IPS DF 6.9 (cell line): Measurements from ENCODE around the gene RANBP3.

Experiments used
- DNase-seq: peaks from one replicate; pipeline ENCODE4 v3.0.0-alpha.2; 2013; ENCODE audit warnings: low read depth, low spot score
- H3K27ac ChIP-seq: one replicate; pipeline ENCODE4 v1.5.1; 2013; ENCODE audit warnings: low read length, control low read depth
- H3K27me3 ChIP-seq: 2 replicates; pipeline ENCODE4 v1.6.1; 2013; ENCODE audit warnings: mild to moderate bottlenecking, low read length; ENCODE audit not compliant: control insufficient read depth, insufficient read depth
- H3K36me3 ChIP-seq: 2 replicates; pipeline ENCODE4 v1.6.1; 2013; ENCODE audit warnings: low read length; ENCODE audit not compliant: control insufficient read depth, insufficient read depth
- H3K4me1 ChIP-seq: 2 replicates; pipeline ENCODE4 v1.6.1; 2013; ENCODE audit warnings: low read length; ENCODE audit not compliant: control insufficient read depth, insufficient read depth
- H3K4me3 ChIP-seq: 2 replicates; pipeline ENCODE4 v1.5.1; 2013; ENCODE audit warnings: mild to moderate bottlenecking, low read length
- H3K9me3 ChIP-seq: 2 replicates; pipeline ENCODE4 v1.6.1; 2013; ENCODE audit warnings: low read length, inconsistent platforms; ENCODE audit not compliant: control insufficient read depth, insufficient read depth
- WGBS: extraction: QIAGEN DNeasy Blood & Tissue Kit; methylation state at CpG from one replicate; pipeline ENCODE4 v1.1.7; 2013; ENCODE audit warnings: mixed read lengths, missing lambda C conversion rate; ENCODE audit not compliant: insufficient read length, insufficient coverage; 5-methylcytosine and 5-hydroxymethylcytosine counted together

RANBP3 gene

DNA sequence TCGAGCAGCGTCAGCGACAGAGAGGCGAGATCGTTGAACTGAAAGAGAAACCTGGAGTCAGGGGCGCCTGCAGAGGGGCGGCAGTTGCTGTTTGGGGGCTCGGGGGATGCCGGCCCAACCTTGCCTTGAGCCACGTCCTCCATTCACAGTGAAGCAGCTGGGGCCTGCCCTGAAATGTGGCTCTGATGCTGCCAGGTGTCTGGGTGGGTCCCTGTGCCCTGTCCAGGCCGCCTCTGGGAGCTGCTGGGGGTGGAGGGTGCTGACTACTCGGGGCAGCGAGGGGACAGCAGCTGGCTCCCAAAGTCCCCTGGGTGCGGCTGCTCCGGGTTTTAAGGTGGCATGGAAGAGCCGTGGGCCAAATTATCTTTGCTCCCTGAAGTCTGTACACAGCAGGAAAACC, 17.7 kb upstream of the RANBP3 start:
- H3K9me3 ChIP-seq, result no peaks in the 10 kb centered on the region
- no peaks in the 10 kb centered on the region for H3K27me3 ChIP-seq
- WGBS, result no CpG with 5 or more reads among the region's 16 CpGs
- no peaks in the 10 kb centered on the region for H3K4me1 ChIP-seq
- peaks cover 3% of the 10 kb centered on the region; the same call in 1 of the 2 replicates for H3K36me3 ChIP-seq
- no peak overlapping the region for H3K27ac ChIP-seq
- DNase-seq, result no peak
- no peak overlapping the region for H3K4me3 ChIP-seq

DNA sequence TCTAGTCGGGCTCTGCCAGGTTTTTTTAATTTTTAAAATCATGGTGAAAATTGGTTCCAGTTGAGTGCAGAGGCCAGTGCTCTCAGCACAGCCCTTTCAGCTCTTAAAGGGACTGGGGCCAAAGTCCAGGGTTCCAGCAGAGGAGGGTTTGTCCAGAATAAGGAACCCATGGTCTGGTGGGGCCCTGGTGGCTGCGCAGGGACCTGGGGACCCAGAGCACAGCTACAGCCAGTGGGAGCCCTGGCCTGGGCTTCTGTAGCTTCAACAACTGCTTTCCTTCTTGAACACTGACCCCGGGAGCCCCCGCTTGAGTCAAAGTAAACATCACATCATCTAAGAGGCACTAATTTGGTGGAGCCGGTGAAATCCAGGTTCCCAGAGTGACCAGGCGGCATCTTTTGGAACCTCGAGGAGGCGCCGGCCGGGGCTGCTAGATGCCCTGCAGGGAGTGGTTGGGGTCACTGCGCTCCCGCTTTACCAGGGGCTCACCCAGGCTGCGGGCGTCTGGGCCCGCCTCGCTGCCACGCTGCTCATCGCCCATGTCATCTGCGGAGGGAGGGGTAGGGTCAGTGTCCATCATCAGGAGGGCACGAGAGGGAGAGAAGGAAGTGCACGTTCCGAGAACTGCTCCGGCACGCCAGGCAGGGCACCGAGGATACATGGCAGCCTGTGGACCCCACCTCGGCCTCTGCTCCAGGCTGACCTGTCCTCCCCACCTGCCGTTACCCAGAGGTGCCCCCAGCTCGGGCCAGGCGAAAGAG, 16.6 kb upstream of the RANBP3 start:
- Histone ChIP-seq H3K9me3 (no peaks in the 10 kb centered on the region), H3K4me1 (peaks cover 1% of the 10 kb centered on the region; the same call in 1 of the 2 replicates), H3K36me3 (peaks cover 3% of the 10 kb centered on the region; the same call in 1 of the 2 replicates), H3K4me3 (no peak overlapping the region), H3K27me3 (no peaks in the 10 kb centered on the region), H3K27ac (no peak overlapping the region)
- WGBS, result no CpG with 5 or more reads among the region's 29 CpGs
- DNase-seq, result no peak

DNA sequence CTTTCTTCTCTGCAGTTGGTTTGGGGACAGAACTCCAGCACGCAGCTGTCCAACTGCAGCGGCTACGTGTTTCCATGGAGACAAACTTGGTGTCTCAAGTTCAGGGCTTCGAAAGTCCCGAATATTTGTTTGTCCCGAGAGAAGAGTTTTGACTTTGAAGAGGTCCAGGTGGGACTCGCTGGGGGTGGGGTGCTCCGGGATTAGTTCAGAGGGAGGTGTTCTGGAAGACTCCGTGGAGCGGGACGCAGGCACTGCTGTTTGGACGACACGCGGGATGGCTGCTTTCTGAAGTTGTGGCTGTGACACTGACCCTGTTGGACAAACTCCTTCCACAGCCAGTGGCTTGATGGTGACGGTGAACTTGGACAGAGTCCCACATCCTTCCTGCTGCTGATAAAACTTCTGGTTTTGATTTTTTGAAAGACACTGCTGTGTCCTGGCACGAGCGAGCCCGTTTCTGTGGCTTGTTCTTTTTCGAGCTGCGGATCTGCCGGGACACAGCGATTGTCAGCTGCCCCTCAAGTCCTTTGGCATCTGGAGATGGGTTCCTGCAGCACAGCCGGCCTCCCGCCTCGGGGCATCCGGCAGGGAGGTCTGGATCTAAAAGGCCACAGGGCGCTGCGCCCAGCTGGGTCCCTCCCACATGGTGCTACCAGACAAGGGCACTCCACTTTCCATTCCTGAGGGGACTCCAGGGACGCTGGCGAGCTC, 15.9 kb upstream of the RANBP3 start:
- Histone ChIP-seq H3K4me1 (peaks cover 1% of the 10 kb centered on the region; the same call in 1 of the 2 replicates), H3K9me3 (no peaks in the 10 kb centered on the region), H3K27ac (no peak overlapping the region), H3K27me3 (no peaks in the 10 kb centered on the region), H3K36me3 (peaks cover 3% of the 10 kb centered on the region; the same call in 1 of the 2 replicates), H3K4me3 (no peak overlapping the region)
- no peak for DNase-seq
- WGBS, result no CpG with 5 or more reads among the region's 30 CpGs

DNA sequence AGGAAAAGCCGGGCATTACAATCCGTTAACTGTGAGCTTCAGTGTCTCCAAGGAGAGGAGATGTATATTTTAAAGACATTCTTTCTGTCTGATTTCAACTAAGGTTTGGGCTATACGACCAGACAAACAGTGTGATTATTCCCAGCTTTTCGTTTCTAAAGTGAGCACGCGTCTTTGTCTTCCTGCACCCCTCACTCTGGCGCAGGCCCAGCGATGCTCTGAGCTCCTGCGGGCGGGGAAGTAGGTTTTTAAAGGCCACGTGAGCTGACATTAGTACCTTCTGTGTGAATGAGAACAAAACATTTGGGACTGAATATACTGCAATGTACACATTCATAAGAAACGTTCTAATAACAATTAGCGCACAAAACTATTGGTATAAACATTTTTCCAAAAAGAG, 15.3 kb upstream of the RANBP3 start:
- no peak for DNase-seq
- Histone ChIP-seq H3K4me3 (no peak overlapping the region), H3K36me3 (peaks cover 3% of the 10 kb centered on the region; the same call in 1 of the 2 replicates), H3K27me3 (no peaks in the 10 kb centered on the region), H3K27ac (no peak overlapping the region), H3K9me3 (no peaks in the 10 kb centered on the region), H3K4me1 (peaks cover 1% of the 10 kb centered on the region; the same call in 1 of the 2 replicates)
- no CpG with 5 or more reads among the region's 13 CpGs for WGBS

DNA sequence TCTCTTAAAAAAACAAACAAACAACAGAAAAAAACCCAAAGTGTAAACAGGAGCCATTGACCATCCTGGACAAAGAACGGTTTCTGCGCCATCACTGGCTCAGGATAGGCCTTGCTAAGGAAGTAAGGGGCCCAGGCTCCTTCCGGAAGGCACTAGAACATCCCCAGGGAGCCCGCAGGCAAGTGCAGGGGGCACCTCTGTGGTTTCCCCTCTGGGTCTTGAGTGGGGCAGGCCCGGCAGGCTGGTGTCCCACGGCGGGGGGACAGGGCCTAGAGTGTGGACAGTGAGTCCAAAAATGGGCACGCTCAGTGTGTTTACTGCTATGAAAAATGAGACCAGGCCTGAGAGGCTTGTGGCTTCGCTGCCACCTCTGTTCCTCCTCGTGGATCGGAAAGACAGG, 14.8 kb upstream of the RANBP3 start:
- Histone ChIP-seq H3K4me1 (peaks cover 1% of the 10 kb centered on the region; the same call in 1 of the 2 replicates), H3K27ac (no peak overlapping the region), H3K4me3 (no peak overlapping the region), H3K9me3 (no peaks in the 10 kb centered on the region), H3K27me3 (no peaks in the 10 kb centered on the region), H3K36me3 (peaks cover 3% of the 10 kb centered on the region; the same call in 1 of the 2 replicates)
- DNase-seq, result no peak
- WGBS, result no CpG with 5 or more reads among the region's 11 CpGs

DNA sequence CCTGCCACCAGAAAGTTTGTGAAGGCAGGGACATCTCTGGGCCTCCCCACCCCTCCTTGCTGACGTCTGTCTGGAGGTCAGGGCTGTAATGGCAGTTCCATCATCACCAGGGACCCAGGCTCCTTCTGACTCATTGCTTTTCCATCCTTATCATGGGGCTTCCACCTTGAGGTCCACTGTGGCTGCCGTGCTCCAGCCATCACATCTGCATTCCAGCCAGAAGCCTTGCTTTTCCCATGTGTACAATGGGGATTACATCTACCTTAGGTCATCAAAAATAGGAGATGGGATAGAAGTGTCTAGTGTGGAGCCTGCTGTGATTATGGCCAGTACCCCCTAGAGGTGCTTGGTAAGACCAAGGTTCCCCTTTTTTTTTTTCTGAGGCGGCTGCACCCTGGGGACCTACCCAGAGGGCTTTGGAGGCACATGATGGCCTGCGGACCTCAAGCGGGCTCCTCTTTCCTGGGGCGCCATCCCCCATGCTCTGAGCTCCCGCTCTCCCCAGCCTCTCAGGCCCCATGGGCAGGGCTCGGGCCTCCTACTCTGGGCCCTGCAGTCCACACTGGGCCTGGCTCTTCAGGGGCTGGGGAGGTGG, 13.4 kb upstream of the RANBP3 start:
- Histone ChIP-seq H3K4me1 (peaks cover 2% of the 10 kb centered on the region), H3K4me3 (no peak overlapping the region)
- no CpG with 5 or more reads among the region's 8 CpGs for WGBS

DNA sequence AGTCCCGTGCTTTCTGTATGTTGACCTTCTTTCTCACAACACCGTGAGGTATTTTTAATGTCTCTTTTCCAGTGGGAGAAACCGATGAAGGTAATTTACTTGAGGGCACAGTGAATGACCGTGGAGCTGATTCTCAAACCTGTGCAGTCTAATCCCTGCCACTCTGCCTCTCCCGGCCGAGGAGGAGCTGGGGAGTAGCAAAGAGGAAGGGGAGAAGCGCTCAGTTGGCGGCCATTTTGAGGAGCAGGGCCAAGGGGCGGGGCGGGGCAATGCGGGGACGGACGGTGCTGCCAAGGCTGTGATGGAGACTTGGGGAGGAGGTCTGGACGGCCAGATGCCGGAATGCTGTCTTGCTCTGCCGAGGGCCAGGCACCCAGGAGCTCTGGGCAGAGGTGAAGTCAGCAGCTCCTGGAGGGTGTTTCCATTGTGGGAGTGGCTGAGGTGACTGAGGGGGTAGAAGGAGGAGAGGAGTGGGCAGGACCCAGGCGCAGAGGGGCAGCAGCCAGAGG, 12.4 kb upstream of the RANBP3 start:
- Histone ChIP-seq H3K4me1 (peaks cover 2% of the 10 kb centered on the region), H3K9me3 (no peaks in the 10 kb centered on the region), H3K27ac (no peak overlapping the region), H3K4me3 (no peak overlapping the region), H3K36me3 (no peaks in the 10 kb centered on the region), H3K27me3 (no peaks in the 10 kb centered on the region)
- WGBS, result no CpG with 5 or more reads among the region's 17 CpGs
- no peak for DNase-seq

More for the DNA sequence above, 13.4 kb upstream of the RANBP3 start:
- Histone ChIP-seq H3K27ac (no peak overlapping the region), H3K36me3 (peaks cover 3% of the 10 kb centered on the region; the same call in 1 of the 2 replicates), H3K27me3 (no peaks in the 10 kb centered on the region), H3K9me3 (no peaks in the 10 kb centered on the region)
- DNase-seq, result no peak

DNA sequence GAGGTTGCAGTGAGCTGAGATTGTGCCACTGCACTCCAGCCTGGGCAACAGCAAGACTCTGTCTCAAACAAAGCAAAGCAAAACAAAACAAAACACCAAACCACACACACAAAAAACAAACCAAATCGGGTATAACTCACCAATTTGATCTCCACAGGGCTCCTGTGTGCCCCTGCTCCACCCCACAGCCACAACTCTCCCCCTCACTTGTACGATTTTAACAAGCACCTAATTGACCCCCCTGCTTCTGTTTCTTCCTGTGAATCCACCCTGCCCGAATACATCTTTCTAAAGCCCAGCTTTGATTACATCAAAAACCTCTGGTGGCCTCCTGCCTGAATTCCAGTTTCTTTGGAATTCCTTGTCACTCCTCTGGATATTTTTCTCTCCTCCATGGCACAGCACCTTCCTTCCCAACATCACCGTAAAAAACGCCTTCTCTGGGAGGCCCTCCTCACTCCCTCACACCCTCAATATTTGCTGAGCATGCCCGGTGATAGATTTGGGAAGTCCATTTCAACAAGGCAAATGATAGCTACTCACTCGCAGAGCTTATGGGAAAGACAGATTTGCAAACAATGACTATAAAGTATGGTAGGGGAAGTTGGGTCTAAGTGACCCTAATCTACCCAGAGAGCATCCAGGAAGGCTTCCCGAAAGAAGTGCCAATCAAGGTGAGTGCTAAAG, 11.6 kb upstream of the RANBP3 start:
- WGBS, result no CpG with 5 or more reads among the region's 8 CpGs
- DNase-seq, result no peak
- H3K27ac ChIP-seq, result no peak overlapping the region

DNA sequence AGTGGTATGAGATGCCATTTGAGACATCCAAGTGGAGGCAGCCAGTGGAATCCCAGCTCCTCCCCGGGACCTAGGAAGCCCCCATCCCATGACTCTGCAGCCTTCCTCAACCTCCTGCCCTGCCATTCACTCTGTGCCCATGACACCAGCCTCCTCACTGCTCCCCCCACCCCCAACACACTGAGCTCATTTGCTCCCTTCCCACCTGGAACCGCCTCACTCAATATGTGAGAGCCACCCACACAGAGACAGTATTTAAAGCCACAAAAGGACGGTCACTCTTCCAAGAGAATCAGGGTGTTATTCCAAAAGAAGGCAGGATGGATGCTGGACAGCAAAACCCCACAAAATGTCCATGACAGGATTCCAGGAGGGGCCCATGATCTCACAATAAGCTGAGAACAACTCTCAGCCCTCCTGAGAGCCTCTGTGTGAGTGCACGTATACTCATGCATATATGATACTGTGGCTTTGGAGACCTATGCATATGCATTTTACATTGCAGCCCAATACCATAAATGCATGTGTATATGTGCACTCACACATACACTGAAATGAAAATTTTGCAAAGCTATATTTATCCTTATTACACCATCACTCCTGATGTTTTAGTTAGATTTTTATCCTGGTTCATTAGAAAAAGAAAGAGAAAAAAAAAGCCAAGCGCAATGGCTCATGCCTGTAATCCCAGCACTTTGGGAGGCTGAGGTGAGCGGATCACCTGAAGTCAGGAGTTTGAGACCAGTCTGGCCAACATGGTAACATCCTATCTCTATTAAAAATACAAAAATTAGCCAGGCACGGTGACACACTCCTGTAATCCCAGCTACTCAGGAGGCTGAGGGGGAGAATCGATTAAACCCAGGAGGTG, 10.8 kb upstream of the RANBP3 start:
- Histone ChIP-seq H3K27ac (no peak overlapping the region), H3K4me3 (no peak overlapping the region), H3K36me3 (no peaks in the 10 kb centered on the region), H3K27me3 (no peaks in the 10 kb centered on the region), H3K4me1 (peaks cover 2% of the 10 kb centered on the region), H3K9me3 (no peaks in the 10 kb centered on the region)
- WGBS, result no CpG with 5 or more reads among the region's 8 CpGs
- no peak for DNase-seq

More for the DNA sequence above, 11.6 kb upstream of the RANBP3 start:
- Histone ChIP-seq H3K9me3 (no peaks in the 10 kb centered on the region), H3K4me3 (no peak overlapping the region), H3K36me3 (no peaks in the 10 kb centered on the region), H3K4me1 (peaks cover 2% of the 10 kb centered on the region), H3K27me3 (no peaks in the 10 kb centered on the region)
